Activated B cell treated with CpG ODN at 0.5 μM for 24 hours (primary cell): ENCODE results near the gene RERE. TPM values are rescaled to one million over a fixed set of nuclear protein-coding genes. Genes with fewer than 3 reads are reported as not detected.

Experiments used
- ATAC-seq: fragments of 200-7000 bp; cut with Tn5 transposase; one replicate; pipeline ENCODE4 v1.10.0; 2021; ENCODE audit warnings: low read depth, mild to moderate bottlenecking, moderate library complexity
- CTCF ChIA-PET: fragments of 350-600 bp; sonication (Branson Sonifier 250); formaldehyde crosslinking; loops from one replicate; lab custom pipeline; 2021; ENCODE audit warnings: antibody characterized with exemption; lab: Charles Lee
- POLR2A ChIA-PET: fragments of 350-600 bp; sonication (Branson Sonifier 250); formaldehyde crosslinking; loops from one replicate; lab custom pipeline; 2021; ENCODE audit warnings: antibody characterized with exemption; lab: Charles Lee
- DNase-seq: peaks from one replicate; pipeline ENCODE4 v3.0.0; 2022
- H3K27ac Mint-ChIP-seq: one replicate; pipeline ENCODE4 v1.8.0; 2020; ENCODE audit warnings: mixed read lengths
- H3K27me3 Mint-ChIP-seq: one replicate; pipeline ENCODE4 v1.8.0; 2021; ENCODE audit warnings: mixed read lengths
- H3K36me3 Mint-ChIP-seq: one replicate; pipeline ENCODE4 v1.8.0; 2021; ENCODE audit warnings: low read depth, mixed read lengths
- H3K4me1 Mint-ChIP-seq: one replicate; pipeline ENCODE4 v1.8.0; 2021; ENCODE audit warnings: mixed read lengths
- H3K4me3 Mint-ChIP-seq: one replicate; pipeline ENCODE4 v1.8.0; 2020; ENCODE audit warnings: mild to moderate bottlenecking, mixed read lengths
- H3K9me3 Mint-ChIP-seq: one replicate; pipeline ENCODE4 v1.8.0; 2020; ENCODE audit warnings: mixed read lengths
- CTCF ChIP-seq: fragments of 200-600 bp; IDR thresholded peaks from one replicate; pipeline ENCODE4 v1.8.0; 2022; ENCODE audit warnings: antibody characterized with exemption, mild to moderate bottlenecking
- intact Hi-C: fragments of 100-400 bp; cut with micrococcal nuclease; formaldehyde crosslinking; loops from one replicate; pipeline ENCODE4 v1.15.1; 2024
- total RNA-seq: library from RNA; stranded (reverse); gene quantifications from 2 replicates; pipeline ENCODE4 v1.2.3, GENCODE V29; 2022

RERE gene
- total RNA-seq, 1 donor from 2014 or later = 98.8 TPM

- H3K9me3 Mint-ChIP-seq = no peaks in the 10 kb centered on the region
- no peak for TF ChIP-seq CTCF
- no peak overlapping the region for H3K27ac Mint-ChIP-seq
- DNase-seq (no peak), ATAC-seq (no peak)
- peaks cover 20% of the 10 kb centered on the region for H3K36me3 Mint-ChIP-seq
- POLR2A ChIA-PET = interaction anchor here (0.5 to 1.6 kb wide), 2 partner anchors 25 to 44 kb away, joined by 3 to 5 read pairs; no protein-coding TSS in a partner anchor
- CTCF ChIA-PET = interaction anchor here (1.0 to 2.1 kb wide), 4 partner anchors 9 to 250 kb away, joined by 3 to 8 read pairs (median 4); no protein-coding TSS in a partner anchor
- H3K27me3 Mint-ChIP-seq = no peaks in the 10 kb centered on the region
- H3K4me3 Mint-ChIP-seq = no peak overlapping the region
- intact Hi-C loops = loop anchor here (2.0 to 5.0 kb wide), 3 partner anchors 13 to 75 kb away; no protein-coding TSS in a partner anchor
- peaks cover 31% of the 10 kb centered on the region for H3K4me1 Mint-ChIP-seq
These were observed 395.7 kb downstream of the RERE start for GRCh38 chr1:8421721-8422120.

GRCh38 chr1:8420318-8420717 lies 397.1 kb downstream of the RERE start:
- no peak overlapping the region for H3K27ac Mint-ChIP-seq
- ChIA-PET POLR2A (interaction anchor here (0.6 to 1.1 kb wide), 3 partner anchors 11 to 125 kb away, joined by 3 to 5 read pairs (median 3); no protein-coding TSS in a partner anchor), CTCF (interaction anchor here (0.7 to 2.3 kb wide), 5 partner anchors 10 to 306 kb away, joined by 3 to 12 read pairs (median 4); no protein-coding TSS in a partner anchor)

GRCh38 chr1:8419861-8420260 lies 397.6 kb downstream of the RERE start:
- Mint-ChIP-seq H3K36me3 (peaks cover 34% of the 10 kb centered on the region), H3K27me3 (no peaks in the 10 kb centered on the region), H3K4me3 (no peak overlapping the region), H3K9me3 (no peaks in the 10 kb centered on the region), H3K4me1 (peaks cover 26% of the 10 kb centered on the region), H3K27ac (no peak overlapping the region)
- ATAC-seq (no peak), DNase-seq (no peak)
- TF ChIP-seq CTCF = no peak
- CTCF ChIA-PET = interaction anchor here (1.1 to 2.3 kb wide), 4 partner anchors 10 to 307 kb away, joined by 3 to 12 read pairs (median 4); no protein-coding TSS in a partner anchor
- POLR2A ChIA-PET = interaction anchor here (0.6 to 1.1 kb wide), 3 partner anchors 11 to 125 kb away, joined by 3 to 5 read pairs (median 3); no protein-coding TSS in a partner anchor
- intact Hi-C loops = loop anchor here (5.0 kb wide), 1 partner anchor 37 kb away; no protein-coding TSS in a partner anchor

More at GRCh38 chr1:8420318-8420717, 397.1 kb downstream of the RERE start:
- Mint-ChIP-seq H3K4me1 (peaks cover 27% of the 10 kb centered on the region), H3K4me3 (no peak overlapping the region), H3K9me3 (no peaks in the 10 kb centered on the region), H3K36me3 (peaks cover 31% of the 10 kb centered on the region), H3K27me3 (no peaks in the 10 kb centered on the region)
- intact Hi-C loops = loop anchor here (5.0 kb wide), 1 partner anchor 37 kb away; no protein-coding TSS in a partner anchor
- DNase-seq (no peak), ATAC-seq (no peak)
- no peak for TF ChIP-seq CTCF

GRCh38 chr1:8419172-8419571 lies 398.3 kb downstream of the RERE start:
- ChIA-PET POLR2A (interaction anchor here (0.5 kb wide), 1 partner anchor 26 kb away, joined by 5 read pairs; no protein-coding TSS in a partner anchor), CTCF (interaction anchor here (1.1 to 2.3 kb wide), 3 partner anchors 10 to 251 kb away, joined by 3 to 12 read pairs (median 4); no protein-coding TSS in a partner anchor)
- peak overlapping the region; percentile 33 for H3K4me3 Mint-ChIP-seq
- peaks cover 40% of the 10 kb centered on the region for H3K36me3 Mint-ChIP-seq
- H3K4me1 Mint-ChIP-seq = peaks cover 19% of the 10 kb centered on the region
- no peak overlapping the region for H3K27ac Mint-ChIP-seq
- H3K9me3 Mint-ChIP-seq = no peaks in the 10 kb centered on the region
- intact Hi-C loops = no loop called here
- no peaks in the 10 kb centered on the region for H3K27me3 Mint-ChIP-seq
- TF ChIP-seq CTCF = no peak
- DNase-seq (no peak), ATAC-seq (no peak)

GRCh38 chr1:8418301-8418700 lies 399.1 kb downstream of the RERE start:
- no peak for ATAC-seq
- Mint-ChIP-seq H3K27ac (peak overlapping the region; percentile 19), H3K4me1 (peaks cover 18% of the 10 kb centered on the region), H3K27me3 (no peaks in the 10 kb centered on the region), H3K36me3 (peaks cover 46% of the 10 kb centered on the region), H3K4me3 (no peak overlapping the region), H3K9me3 (no peaks in the 10 kb centered on the region)
- intact Hi-C loops = no loop called here
- ChIA-PET POLR2A (interaction anchor here (1.0 kb wide), 1 partner anchor 9 kb away, joined by 5 read pairs; no protein-coding TSS in a partner anchor), CTCF (interaction anchor here (0.7 to 2.3 kb wide), 3 partner anchors 9 to 432 kb away, joined by 3 to 12 read pairs (median 3); no protein-coding TSS in a partner anchor)
- no peak for DNase-seq
- TF ChIP-seq CTCF = no peak
